A549 (cell line): ENCODE results near the gene OPALIN.

Source experiments
- CHD2 ChIP-seq: fragments of 150-350 bp; IDR thresholded peaks from 2 replicates; pipeline ENCODE4 v1.6.1; 2014; ENCODE audit warnings: low read length; ENCODE audit not compliant: partially characterized antibody
- CHD4 ChIP-seq: fragments of 200-600 bp; sonication (generic); IDR thresholded peaks from 2 replicates; pipeline ENCODE4 v1.6.1; 2016; ENCODE audit warnings: antibody characterized with exemption, mild to moderate bottlenecking, borderline replicate concordance
- ESRRA ChIP-seq: fragments of 150-350 bp; IDR thresholded peaks from 2 replicates; pipeline ENCODE4 v1.6.1; 2014; ENCODE audit warnings: mild to moderate bottlenecking, low read length, borderline replicate concordance
- FOSL2 ChIP-seq, 2 experiments: fragments of 450-650 bp in 1 of 2; fragments of >200 bp in 1 of 2; sonication (Bioruptor Twin) in 1 of 2; formaldehyde crosslinking; IDR thresholded peaks; 2 replicates each; pipeline versions ENCODE4 v1.5.0 to v1.6.1; 2016 to 2020; ENCODE audit warnings: mild to moderate bottlenecking in 1 of 2, moderate library complexity in 1 of 2
- KDM1A ChIP-seq: fragments of 200-600 bp; sonication (generic); IDR thresholded peaks from 2 replicates; pipeline ENCODE4 v1.6.1; 2016; ENCODE audit warnings: low read depth, mild to moderate bottlenecking
- MAZ ChIP-seq: fragments of 150-350 bp; IDR thresholded peaks from 2 replicates; pipeline ENCODE4 v1.6.1; 2014; ENCODE audit warnings: antibody characterized with exemption, low read depth, low read length, borderline replicate concordance
- POLR2A ChIP-seq: IDR thresholded peaks from 2 replicates; pipeline ENCODE4 v1.6.1; 2012; ENCODE audit warnings: mild to moderate bottlenecking, low read length
- TF ChIP-seq, protein P1 (sequence below): fragments of >200 bp; sonication (Bioruptor Twin); formaldehyde crosslinking; IDR thresholded peaks from 3 replicates; pipeline ENCODE4 v1.5.1; 2016
- TF ChIP-seq, protein P2 (sequence below): fragments of >200 bp; sonication (Bioruptor Twin); formaldehyde crosslinking; IDR thresholded peaks from 3 replicates; pipeline ENCODE4 v1.6.1; 2016

DNA sequence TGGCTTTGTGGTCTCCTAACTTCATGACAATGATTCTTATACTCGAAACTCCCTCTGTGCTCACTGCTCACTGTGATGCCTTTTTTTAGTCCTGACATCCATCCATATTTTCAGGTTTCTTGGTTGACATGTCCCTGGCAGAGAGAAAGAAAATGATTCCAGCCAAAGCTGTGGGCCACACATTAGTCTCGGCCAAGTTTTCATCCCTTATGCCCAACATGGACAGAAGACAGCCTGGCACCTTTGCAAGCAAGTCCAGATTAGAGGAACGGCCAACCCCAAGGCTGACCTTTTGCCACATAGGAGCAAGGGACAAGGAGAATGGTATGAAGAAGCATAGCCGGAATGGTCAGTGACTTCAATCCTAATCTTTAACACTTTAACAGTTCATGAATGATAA, 8.7 kb upstream of the OPALIN start:
- no peak for TF ChIP-seq MAZ
- no peak for TF ChIP-seq CHD4
- TF ChIP-seq, protein P1, sequence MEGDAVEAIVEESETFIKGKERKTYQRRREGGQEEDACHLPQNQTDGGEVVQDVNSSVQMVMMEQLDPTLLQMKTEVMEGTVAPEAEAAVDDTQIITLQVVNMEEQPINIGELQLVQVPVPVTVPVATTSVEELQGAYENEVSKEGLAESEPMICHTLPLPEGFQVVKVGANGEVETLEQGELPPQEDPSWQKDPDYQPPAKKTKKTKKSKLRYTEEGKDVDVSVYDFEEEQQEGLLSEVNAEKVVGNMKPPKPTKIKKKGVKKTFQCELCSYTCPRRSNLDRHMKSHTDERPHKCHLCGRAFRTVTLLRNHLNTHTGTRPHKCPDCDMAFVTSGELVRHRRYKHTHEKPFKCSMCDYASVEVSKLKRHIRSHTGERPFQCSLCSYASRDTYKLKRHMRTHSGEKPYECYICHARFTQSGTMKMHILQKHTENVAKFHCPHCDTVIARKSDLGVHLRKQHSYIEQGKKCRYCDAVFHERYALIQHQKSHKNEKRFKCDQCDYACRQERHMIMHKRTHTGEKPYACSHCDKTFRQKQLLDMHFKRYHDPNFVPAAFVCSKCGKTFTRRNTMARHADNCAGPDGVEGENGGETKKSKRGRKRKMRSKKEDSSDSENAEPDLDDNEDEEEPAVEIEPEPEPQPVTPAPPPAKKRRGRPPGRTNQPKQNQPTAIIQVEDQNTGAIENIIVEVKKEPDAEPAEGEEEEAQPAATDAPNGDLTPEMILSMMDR = no peak
- no peak for TF ChIP-seq CHD2
- TF ChIP-seq, protein P2, sequence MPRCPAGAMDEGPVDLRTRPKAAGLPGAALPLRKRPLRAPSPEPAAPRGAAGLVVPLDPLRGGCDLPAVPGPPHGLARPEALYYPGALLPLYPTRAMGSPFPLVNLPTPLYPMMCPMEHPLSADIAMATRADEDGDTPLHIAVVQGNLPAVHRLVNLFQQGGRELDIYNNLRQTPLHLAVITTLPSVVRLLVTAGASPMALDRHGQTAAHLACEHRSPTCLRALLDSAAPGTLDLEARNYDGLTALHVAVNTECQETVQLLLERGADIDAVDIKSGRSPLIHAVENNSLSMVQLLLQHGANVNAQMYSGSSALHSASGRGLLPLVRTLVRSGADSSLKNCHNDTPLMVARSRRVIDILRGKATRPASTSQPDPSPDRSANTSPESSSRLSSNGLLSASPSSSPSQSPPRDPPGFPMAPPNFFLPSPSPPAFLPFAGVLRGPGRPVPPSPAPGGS = no peak
- no peak for TF ChIP-seq KDM1A
- no peak for TF ChIP-seq POLR2A
- no peak for TF ChIP-seq ESRRA
- TF ChIP-seq FOSL2 (IDR thresholded peaks at IDR 0.05) = no peak
- TF ChIP-seq FOSL2 (CRISPR knock-in tag; IDR thresholded peaks at IDR 0.05) = no peak
